Thyroid gland (tissue), 4 donors: ENCODE results near the gene PAPPA2. TPM values are rescaled to one million over a fixed set of nuclear protein-coding genes. Genes with fewer than 3 reads are reported as not detected.

Experiments
- DNase-seq, 2 donors: peaks; one replicate each; pipeline ENCODE4 v3.0.0-alpha.2; 2019
- H3K27ac ChIP-seq, 3 donors: fragments of 200-600 bp; sonication (generic); 1 replicate in 2 of 3; 2 replicates in 1 of 3; pipeline ENCODE4 v1.5.1; 2016 to 2019; ENCODE audit warnings: mild to moderate bottlenecking in 1 of 3, moderate library complexity in 1 of 3
- H3K27me3 ChIP-seq: fragments of 200-600 bp; sonication (generic); one replicate; pipeline ENCODE4 v1.5.1; 2019
- H3K36me3 ChIP-seq, 2 donors: fragments of 200-600 bp; sonication (generic); one replicate each; pipeline ENCODE4 v1.5.1; 2016 to 2019
- H3K4me1 ChIP-seq, 2 donors: fragments of 200-600 bp; sonication (generic); one replicate each; pipeline ENCODE4 v1.5.1; 2017 to 2019
- H3K4me3 ChIP-seq, 3 donors: fragments of 200-600 bp; sonication (generic); replicated peaks in 1 of 3; 1 replicate in 2 of 3; 2 replicates in 1 of 3; pipeline ENCODE4 v1.5.1; 2016; ENCODE audit warnings: mild to moderate bottlenecking in 1 of 3
- H3K9me3 ChIP-seq: fragments of 200-600 bp; sonication (generic); one replicate; pipeline ENCODE4 v1.5.1; 2017
- CTCF ChIP-seq, 6 experiments: fragments of 200-600 bp in 3 of 6; fragments of 450-650 bp in 3 of 6; sonication (generic) in 3 of 6; IDR thresholded peaks; one replicate each; pipeline ENCODE4 v1.5.1; 2016 to 2019; ENCODE audit warnings: antibody characterized with exemption in 6 of 6, mild to moderate bottlenecking in 2 of 6, inconsistent platforms in 1 of 6, moderate library complexity in 1 of 6
- POLR2A ChIP-seq, 2 donors: fragments of 450-650 bp; IDR thresholded peaks; one replicate each; pipeline ENCODE4 v1.6.1; 2017; ENCODE audit warnings: antibody characterized with exemption in 2 of 2, mild to moderate bottlenecking in 2 of 2, moderate library complexity in 1 of 2
- WGBS, 2 donors: methylation state at CpG; one replicate each; pipeline ENCODE4 v1.1.5; 2017; 5-methylcytosine and 5-hydroxymethylcytosine counted together
- intact Hi-C: fragments of 100-400 bp; cut with DNase I; formaldehyde crosslinking; loops from one replicate; pipeline ENCODE4 v1.15.1; 2023
- total RNA-seq, 4 donors: library from RNA; depleted of rRNA; stranded (reverse); fragments of >200 nt; gene quantifications; one replicate each; pipeline ENCODE4 v1.2.3, GENCODE V29; 2016

Gene PAPPA2
- total RNA-seq, 4 donors from 2014 or later: 1.1 to 2.7 (median 1.6) TPM

- no peaks in the 10 kb centered on the region for H3K4me1 ChIP-seq
- WGBS, 2 donors: 87 to 88% methylated on average over 4 of the region's 4 CpGs
- H3K4me3 ChIP-seq: no peak overlapping the region
- no peak overlapping the region for H3K27ac ChIP-seq
- TF ChIP-seq CTCF (IDR thresholded peaks at IDR 0.05): no peak
- no peak for TF ChIP-seq POLR2A (IDR thresholded peaks at IDR 0.05)
- no peaks in the 10 kb centered on the region for H3K36me3 ChIP-seq
- H3K27me3 ChIP-seq: no peaks in the 10 kb centered on the region
- intact Hi-C loops: no loop called here
- no peaks in the 10 kb centered on the region for H3K9me3 ChIP-seq
- DNase-seq: no peak
Observed at GRCh38 chr1:176517484-176517883, 54.5 kb downstream of the PAPPA2 start.

DNA sequence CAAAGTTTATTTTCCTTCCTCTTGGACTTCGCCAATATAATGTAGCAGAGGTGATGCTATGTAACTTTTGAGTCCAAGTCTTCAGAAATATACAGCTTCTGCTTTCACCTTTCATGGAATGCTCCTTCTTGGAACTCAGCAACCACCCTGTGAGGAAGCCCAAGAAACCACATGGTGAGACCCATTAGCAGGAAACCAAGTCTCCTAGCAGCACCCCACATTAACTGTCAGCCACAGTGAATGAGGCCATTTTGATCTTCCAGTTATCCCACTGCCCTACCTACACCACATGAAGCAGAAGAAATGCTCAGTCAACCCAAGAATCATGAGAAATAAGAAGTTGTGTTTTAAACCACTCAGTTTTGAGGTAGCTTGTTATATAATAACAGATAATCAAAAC lies 58.2 kb downstream of the PAPPA2 start:
- 82 to 94% methylated on average over 1 of the region's 1 CpG for WGBS, 2 donors
- Histone ChIP-seq H3K36me3 (no peaks in the 10 kb centered on the region), H3K4me1 (no peaks in the 10 kb centered on the region), H3K4me3 (no peak overlapping the region), H3K27ac (no peak overlapping the region), H3K27me3 (no peaks in the 10 kb centered on the region), H3K9me3 (no peaks in the 10 kb centered on the region)
- intact Hi-C loops: no loop called here
- TF ChIP-seq CTCF (IDR thresholded peaks at IDR 0.05): no peak
- TF ChIP-seq POLR2A (IDR thresholded peaks at IDR 0.05): no peak
- no peak for DNase-seq

GRCh38 chr1:176522310-176522845 lies 59.4 kb downstream of the PAPPA2 start:
- Histone ChIP-seq H3K27me3 (no peaks in the 10 kb centered on the region), H3K9me3 (no peaks in the 10 kb centered on the region), H3K36me3 (no peaks in the 10 kb centered on the region), H3K27ac (no peak overlapping the region), H3K4me1 (no peaks in the 10 kb centered on the region), H3K4me3 (no peak overlapping the region)
- intact Hi-C loops: no loop called here
- TF ChIP-seq POLR2A (IDR thresholded peaks at IDR 0.05) (no peak), CTCF (IDR thresholded peaks at IDR 0.05) (no peak)
- WGBS, 2 donors: 69 to 82% methylated on average over 3 of the region's 3 CpGs
- DNase-seq: no peak

- no peak for TF ChIP-seq CTCF (IDR thresholded peaks at IDR 0.05)
- no peak for TF ChIP-seq POLR2A (IDR thresholded peaks at IDR 0.05)
- WGBS, 2 donors: 70 to 77% methylated on average over 7 of the region's 7 CpGs
- Histone ChIP-seq H3K4me3 (no peak overlapping the region), H3K9me3 (no peaks in the 10 kb centered on the region), H3K4me1 (no peaks in the 10 kb centered on the region), H3K27ac (no peak overlapping the region), H3K27me3 (no peaks in the 10 kb centered on the region), H3K36me3 (no peaks in the 10 kb centered on the region)
- intact Hi-C loops: no loop called here
- no peak for DNase-seq
Observed at GRCh38 chr1:176529395-176530090, 66.6 kb downstream of the PAPPA2 start.

GRCh38 chr1:176531036-176531435 lies 68.1 kb downstream of the PAPPA2 start:
- intact Hi-C loops: no loop called here
- TF ChIP-seq CTCF (IDR thresholded peaks at IDR 0.05): no peak
- TF ChIP-seq POLR2A (IDR thresholded peaks at IDR 0.05): no peak
- Histone ChIP-seq H3K9me3 (no peaks in the 10 kb centered on the region), H3K36me3 (no peaks in the 10 kb centered on the region), H3K4me3 (no peak overlapping the region), H3K27me3 (no peaks in the 10 kb centered on the region), H3K27ac (no peak overlapping the region), H3K4me1 (no peaks in the 10 kb centered on the region)
- no peak for DNase-seq
- 90% methylated on average over 2 of the region's 2 CpGs for WGBS, 2 donors
